GM18951 (cell line): Measurements from ENCODE around the gene ANKAR.
"Not testable (repeated sequence)": the region's sequence is repeated elsewhere in the genome, so short reads cannot be mapped to it uniquely, and the experiment has no call there.

ENCODE experiments used
- POLR2A ChIP-seq: IDR thresholded peaks from 4 replicates; pipeline ENCODE4 v1.6.1; 2011; ENCODE audit warnings: mild to moderate bottlenecking; ENCODE audit not compliant: insufficient read length, insufficient read depth; ENCODE audit errors: extremely low read depth
- in situ Hi-C: fragments of 300-500 bp; cut with MboI; formaldehyde crosslinking; loops from one replicate; pipeline ENCODE4 v1.12.0; 2022; ENCODE audit warnings: low sequenced_read_pairs, mixed read lengths, inconsistent platforms; ENCODE audit not compliant: unreplicated experiment

The ANKAR gene

GRCh38 chr2:189662669-189663226 is 11.7 kb upstream of the ANKAR start:
- in situ Hi-C loops = loop anchor here (25.0 kb wide), 2 partner anchors 100 to 400 kb away; partner anchors contain the start of genes MSTN and OSGEPL1
- TF ChIP-seq POLR2A = no peak

- in situ Hi-C loops = loop anchor here (25.0 kb wide), 2 partner anchors 99 to 399 kb away; partner anchors contain the start of genes MSTN and OSGEPL1
Observed at GRCh38 chr2:189663319-189663718, 11.2 kb upstream of the ANKAR start.

- in situ Hi-C loops = loop anchor here (25.0 kb wide), 2 partner anchors 92 to 392 kb away; partner anchors contain the start of genes MSTN and OSGEPL1
- no peak for TF ChIP-seq POLR2A
Observed at GRCh38 chr2:189669913-189670312, 4.6 kb upstream of the ANKAR start.

- no peak for TF ChIP-seq POLR2A
- in situ Hi-C loops = loop anchor here (25.0 kb wide), 2 partner anchors 88 to 388 kb away; partner anchors contain the start of genes MSTN and OSGEPL1
Observed at GRCh38 chr2:189673661-189674373, 653 bp upstream of the ANKAR start.

GRCh38 chr2:189676471-189676870 is 2.0 kb downstream of the ANKAR start:
- in situ Hi-C loops = no loop called here
- no peak for TF ChIP-seq POLR2A

- no peak for TF ChIP-seq POLR2A
- in situ Hi-C loops = no loop called here
Observed at GRCh38 chr2:189679226-189679625, 4.8 kb downstream of the ANKAR start.

- TF ChIP-seq POLR2A = no peak
- in situ Hi-C loops = no loop called here
Observed at GRCh38 chr2:189681203-189681602, 6.7 kb downstream of the ANKAR start.

GRCh38 chr2:189681903-189682302 is 7.4 kb downstream of the ANKAR start:
- TF ChIP-seq POLR2A = no peak
- in situ Hi-C loops = no loop called here

- in situ Hi-C loops = no loop called here
- no peak for TF ChIP-seq POLR2A
Observed at GRCh38 chr2:189683348-189683747, 8.9 kb downstream of the ANKAR start.

GRCh38 chr2:189684811-189685210 is 10.3 kb downstream of the ANKAR start:
- in situ Hi-C loops = no loop called here
- TF ChIP-seq POLR2A = no peak

GRCh38 chr2:189685540-189686229 is 11.2 kb downstream of the ANKAR start:
- in situ Hi-C loops = no loop called here

GRCh38 chr2:189687796-189688195 is 13.3 kb downstream of the ANKAR start:
- in situ Hi-C loops = not testable (repeated sequence)

More at GRCh38 chr2:189685540-189686229, 11.2 kb downstream of the ANKAR start:
- TF ChIP-seq POLR2A = no peak

- in situ Hi-C loops = no loop called here
- TF ChIP-seq POLR2A = no peak
Observed at GRCh38 chr2:189696223-189696622, 21.8 kb downstream of the ANKAR start.
